ENCODE data around the gene ADSS2.

ADSS2 gene

DNA sequence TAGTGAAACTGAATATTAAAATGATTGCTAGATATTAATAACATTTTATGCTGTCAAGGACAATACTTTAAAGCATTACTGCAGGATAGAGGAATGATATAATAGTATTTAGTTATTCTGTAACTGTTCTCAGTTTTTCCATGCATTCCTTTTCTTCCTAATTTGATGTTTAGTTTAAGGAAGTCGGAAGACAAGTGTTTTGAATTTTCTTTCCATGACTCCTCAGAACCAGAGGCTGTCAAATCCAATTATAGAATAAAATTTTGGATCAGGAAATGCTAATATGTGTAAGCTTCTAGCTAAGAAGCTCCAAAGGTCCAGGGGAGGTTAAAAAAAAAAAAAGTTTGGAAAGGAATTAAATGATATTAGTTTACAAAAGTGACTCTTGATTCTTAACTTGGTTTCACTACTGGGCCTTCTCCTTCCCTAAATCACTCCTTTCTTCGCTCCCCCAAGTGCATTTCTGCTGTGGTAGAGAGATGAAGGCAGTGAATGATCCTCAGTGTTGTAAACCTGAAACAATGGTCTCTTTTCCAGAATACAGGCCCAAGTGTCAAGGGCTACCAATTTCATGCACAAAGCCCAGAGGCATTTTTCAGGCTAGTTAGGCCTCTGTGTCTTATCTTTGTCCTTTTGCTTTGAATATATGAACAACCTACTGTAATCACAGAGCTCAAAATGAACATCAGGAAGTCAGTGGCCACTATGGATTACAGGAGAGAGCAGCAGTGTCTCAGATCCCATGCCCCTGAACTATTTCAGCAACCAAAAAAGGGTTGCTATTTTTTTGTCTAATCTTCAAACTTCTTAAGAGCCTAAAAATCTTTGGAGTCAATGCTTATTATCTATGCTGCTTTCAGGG, 6.2 kb downstream of the ADSS2 start:
- DNase-seq, result no peak

DNA sequence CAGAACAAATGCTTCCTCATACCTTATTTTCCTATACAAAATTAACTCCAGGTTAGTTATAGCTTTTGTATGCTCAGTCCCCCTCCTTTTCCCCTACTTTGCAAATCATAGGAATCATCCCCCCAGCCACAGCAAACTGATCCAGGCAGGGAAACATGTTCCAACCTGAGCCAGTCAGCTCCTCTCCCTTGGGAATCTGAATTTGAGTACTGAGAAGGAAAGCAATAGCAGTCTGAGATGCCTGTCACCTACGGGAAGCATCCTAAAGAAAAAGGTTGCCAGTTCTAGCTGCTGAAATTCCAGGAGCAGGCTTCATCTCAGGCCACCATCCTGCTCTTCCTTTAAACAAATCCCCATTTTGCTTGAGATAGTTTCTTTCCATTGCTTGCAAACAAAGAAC, 6.9 kb downstream of the ADSS2 start:
- DNase-seq, result peak; percentile 14

DNA sequence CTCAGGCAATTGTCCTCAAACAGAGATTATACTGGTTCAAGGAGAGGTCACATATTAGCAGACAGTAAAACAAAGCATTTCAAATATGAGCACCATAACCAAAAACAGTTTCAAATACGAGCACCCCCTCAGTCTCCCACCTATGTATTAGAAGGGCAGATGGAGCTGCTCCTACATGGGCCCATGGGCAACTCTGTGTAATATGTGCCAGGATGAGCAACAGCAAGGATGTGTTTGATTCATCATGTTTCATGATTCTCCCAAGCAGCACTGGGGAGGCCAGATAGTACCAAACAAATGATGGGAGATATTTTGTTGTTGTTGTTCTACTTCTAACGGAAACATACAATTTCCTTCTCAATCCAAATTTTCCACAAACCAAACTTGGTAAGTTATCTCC, 8.9 kb downstream of the ADSS2 start:
- DNase-seq, result no peak

GRCh38 chr1:244439391-244440032, 12.2 kb downstream of the ADSS2 start:
- DNase-seq, result no peak

DNA sequence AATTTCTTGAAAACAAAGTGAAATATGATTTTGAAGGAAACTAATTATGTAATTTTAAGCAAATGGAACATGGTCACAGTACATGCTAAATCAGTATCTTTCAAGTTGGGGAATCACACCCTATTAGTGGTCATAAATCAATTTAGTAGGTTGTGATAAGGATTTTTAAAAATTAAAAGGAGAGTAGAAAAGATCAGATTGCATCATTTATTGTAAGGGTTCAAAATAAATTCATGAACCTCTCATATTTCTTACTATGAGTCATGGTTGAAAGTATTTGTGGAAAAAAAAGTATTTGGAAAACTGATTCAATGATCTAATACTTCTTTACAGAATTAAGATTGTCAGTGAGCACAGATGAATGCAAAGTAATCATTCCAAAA, 14.6 kb downstream of the ADSS2 start:
- DNase-seq, result no peak

DNA sequence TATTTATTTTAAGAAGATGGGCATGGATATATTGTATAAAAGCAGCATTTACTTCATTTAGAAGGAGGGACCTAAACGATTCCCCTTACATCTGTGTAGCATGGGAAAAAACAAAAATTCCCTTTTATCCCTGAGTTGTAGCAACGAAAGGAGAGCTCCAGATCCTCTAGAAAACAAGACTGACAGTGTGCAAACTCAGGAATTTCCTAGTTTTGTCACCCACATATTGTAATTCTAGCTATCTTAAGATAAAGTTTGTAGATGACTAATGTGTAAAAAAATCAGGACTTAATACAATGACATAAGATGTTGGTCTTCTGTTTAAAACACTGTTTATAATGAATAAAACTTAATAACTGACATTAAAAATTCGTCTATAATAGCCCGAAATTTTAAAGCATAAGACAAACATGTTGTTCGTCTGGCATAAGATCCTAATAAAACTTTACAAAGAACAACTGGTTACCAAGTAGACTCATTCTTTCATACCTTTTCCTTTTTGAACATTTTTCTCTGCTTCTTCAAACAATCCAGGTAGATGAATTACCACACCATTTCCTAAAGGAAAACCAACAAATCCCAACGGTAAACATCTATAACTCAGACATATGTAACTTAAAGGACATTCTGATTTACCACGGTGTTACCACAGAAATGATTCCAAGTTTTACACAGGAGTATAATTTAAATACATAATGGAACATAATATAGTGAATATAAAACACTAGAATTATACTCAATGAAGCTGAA, 15.2 kb downstream of the ADSS2 start:
- no peak for DNase-seq

DNA sequence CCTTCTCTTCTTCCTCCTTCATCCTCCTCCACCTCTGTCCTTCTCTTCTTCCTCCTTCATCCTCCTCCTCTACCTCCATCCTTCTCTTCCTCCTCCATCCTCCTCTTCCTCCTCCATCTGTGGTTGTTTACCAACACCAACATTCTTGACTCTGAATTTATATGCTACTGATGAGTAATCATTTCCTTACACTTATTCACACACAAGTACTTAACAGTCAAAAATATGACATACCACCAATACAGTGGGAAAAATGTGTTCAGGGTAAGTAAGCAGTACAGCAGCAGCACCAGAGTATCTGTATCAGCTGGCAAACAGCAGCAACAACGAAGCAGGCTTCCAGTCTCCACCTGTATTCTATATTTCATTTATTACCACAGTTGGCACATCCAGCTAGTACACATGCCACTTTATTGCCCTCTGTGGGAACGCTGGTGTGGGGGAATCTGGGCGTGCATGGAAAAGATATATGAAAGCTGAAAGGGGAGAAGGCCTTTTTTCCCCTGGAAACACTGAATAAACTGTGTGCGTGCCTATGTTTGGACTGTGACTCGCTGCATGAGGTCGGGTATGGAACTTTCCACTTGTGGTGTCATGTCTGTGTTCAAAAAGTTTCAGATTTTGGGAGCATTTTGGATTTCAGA, 16.0 kb downstream of the ADSS2 start:
- no peak for DNase-seq

DNA sequence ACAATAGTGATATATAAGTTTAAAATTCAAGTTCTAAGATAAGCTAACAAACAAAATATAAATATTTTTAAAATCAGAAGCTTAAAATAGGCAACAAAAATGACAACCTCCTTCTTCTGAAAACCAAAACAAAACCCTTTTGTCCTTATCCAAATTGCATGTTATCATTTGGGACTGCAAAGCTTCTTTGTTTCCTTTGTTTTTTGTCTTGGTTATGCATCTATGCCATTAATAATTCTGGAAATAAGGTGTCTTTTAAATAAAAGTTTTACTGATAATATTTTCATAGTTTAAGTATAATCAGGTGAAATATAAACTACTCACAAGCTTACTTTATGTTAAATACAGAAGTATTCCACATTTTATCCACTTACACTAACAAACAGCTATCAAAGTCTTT, 20.5 kb downstream of the ADSS2 start:
- no peak for DNase-seq

DNA sequence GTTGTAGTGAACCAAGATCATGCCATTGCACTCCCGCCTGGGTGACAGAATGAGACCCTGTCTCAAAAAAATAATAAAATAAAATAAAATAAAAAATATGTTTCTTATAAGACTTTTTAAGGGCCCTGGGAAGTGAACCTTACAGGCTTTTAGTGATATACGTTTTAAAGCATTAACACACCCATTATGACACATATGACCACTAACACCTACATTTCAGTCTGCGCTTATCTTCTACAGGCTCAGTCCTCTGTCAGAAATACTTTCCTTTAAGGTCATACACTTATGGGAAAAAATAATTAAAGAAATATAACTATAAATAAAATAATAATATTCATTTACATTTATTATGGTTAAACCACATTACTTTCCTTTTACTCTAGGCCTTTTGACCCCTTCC, 21.9 kb downstream of the ADSS2 start:
- DNase-seq, result no peak

GRCh38 chr1:244427647-244428046, 24.1 kb downstream of the ADSS2 start:
- DNase-seq, result no peak

DNA sequence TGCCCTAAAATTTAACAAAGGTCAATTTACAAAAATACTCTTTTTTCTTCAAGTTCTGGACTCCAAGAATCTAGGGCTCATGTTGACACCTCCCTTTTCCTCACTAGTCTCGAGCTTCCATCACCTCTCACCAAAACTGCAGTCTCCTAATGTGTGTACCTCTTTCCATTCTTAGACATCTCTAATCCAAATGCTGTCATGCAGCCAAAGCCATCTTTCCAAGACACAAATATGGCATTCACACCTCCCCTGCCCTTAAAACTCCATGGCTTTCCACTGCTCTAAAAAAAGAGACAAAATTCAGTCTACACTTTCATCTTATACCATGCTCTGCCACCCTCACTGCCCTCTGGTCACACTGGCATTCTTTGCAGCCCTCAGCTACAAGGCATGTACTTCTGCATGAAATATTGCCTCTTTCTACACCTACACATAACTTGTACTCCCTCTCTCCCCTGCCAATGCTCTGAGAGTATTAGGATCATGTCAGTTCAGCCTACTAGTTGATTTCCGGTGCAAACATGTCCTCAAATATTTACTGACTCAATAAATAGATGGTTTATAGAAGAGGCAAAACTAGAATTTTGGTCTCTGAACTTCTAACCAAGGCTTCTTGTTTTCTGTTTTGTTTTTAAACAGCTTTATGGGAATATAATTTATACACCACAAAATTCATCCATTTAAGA, 26.9 kb downstream of the ADSS2 start:
- no peak for DNase-seq

- no peak for DNase-seq
These were observed 29.5 kb downstream of the ADSS2 start for GRCh38 chr1:244422174-244422573.

GRCh38 chr1:244419024-244419423, 32.7 kb downstream of the ADSS2 start:
- no peak for DNase-seq

DNA sequence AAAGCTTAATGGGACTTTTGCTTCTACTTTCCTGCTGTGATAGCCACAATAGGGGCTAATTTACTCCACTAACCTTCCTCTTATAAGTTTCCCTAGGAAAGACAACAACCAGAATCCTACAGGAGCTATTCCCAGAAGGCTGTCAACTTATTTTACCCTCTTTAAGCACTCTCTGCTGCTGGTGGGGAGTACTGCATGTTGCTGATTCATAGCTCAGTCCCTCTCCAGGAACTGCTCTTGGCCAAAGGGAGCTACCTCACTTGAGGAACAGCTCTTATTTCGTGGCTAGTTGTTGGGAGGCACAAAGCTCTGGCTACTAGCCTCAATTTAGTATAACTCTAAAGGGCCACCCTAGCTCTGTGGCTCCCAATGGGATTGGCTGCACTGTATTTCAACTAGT, 37.2 kb downstream of the ADSS2 start:
- DNase-seq, result no peak

DNA sequence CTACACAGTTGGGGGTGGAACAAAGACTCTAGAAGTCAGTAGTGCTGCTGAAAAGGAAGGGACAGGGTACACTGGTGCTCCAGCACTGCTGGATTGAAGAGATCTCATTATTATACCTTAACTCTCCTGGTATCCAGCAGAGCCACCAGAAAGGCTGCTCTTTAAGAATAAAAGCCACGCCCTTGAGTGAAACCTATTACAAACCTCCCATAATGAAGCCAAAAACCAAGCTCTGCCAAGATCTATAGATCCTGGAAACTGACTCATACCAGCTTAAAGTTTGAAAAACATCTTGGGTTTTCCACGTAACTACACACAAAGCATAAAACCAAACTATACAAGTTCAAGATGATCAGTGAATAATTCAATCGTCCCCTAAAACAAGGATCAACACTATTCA, 38.0 kb downstream of the ADSS2 start:
- no peak for DNase-seq

DNA sequence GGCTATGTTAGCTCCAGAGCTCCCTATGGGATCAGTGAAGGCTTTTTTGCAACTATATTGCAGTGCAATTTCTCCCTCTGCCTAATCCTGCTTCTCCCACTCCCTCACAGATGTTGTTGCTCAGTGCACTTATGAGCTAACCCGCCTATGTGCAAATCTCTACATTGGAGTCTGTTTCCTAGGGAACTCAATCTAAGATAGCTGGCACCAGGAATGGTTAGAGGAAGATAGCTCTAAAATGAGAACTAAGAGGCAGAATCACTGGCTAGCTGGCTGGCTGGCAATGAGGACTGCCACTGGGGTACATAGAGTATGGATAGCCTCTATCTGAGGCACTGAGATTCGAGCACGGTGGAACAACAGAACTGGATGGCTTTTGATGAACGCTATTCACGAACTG, 39.5 kb downstream of the ADSS2 start:
- DNase-seq, result no peak

GRCh38 chr1:244409701-244410100, 42.0 kb downstream of the ADSS2 start:
- DNase-seq, result no peak

- DNase-seq, result no peak
These were observed 45.4 kb downstream of the ADSS2 start for GRCh38 chr1:244406337-244406736.

DNA sequence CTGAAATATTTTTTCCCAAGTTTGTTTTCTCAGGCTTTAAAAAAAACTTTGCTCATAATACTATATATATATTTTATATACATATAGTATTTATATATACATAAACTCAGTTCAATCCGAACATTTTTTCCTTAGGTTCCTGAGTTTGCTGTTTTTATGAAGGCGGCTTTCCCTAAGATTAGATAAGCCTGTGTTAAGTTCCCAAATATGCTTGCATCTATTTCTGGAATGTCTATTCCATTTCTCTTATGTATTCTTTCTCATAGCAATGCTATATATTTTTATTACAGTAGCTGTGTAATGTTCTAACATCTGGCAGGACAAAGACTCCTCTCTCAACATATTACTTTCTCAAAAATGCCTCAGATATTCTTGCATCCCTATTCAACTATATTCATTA, 45.9 kb downstream of the ADSS2 start:
- DNase-seq, result no peak

DNA sequence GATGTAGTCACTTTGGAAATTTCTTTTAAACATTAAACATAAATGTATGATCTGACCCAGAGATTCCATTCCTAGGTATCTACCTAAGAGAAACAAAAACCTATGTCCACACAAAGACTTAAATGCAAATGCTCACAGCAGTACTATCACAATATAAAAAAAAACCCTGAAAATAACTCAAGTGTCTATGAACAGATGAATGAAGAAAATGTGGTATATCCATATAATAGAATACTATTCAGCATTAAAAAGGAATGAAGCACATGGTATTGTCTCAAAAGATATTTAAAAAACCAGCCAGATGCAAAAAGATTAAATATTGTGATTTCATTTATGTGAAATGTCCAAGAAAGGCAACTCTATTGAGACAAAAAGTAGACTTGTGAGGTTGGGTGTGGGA, 48.3 kb downstream of the ADSS2 start:
- DNase-seq, result no peak

GRCh38 chr1:244400974-244401373, 50.7 kb downstream of the ADSS2 start:
- DNase-seq, result no peak

DNA sequence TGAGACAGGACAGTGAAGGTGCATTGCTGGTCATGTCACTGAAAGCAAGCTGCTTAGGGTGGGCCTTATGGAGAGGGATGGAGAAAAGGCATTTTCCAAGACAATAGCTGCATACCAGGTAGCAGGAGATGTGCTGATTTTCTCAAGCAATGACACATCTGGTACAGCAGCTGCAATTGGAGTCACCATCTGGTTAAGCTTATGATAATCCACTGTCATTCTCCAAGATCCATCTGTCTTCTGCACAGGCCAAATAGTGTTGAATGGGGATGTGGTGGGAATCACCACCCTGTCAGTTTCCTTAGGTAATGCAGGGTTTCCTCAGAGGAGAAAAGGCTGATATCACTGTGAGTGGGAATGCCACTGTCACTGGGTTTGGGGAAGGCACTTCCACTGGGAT, 54.6 kb downstream of the ADSS2 start:
- no peak for DNase-seq

DNA sequence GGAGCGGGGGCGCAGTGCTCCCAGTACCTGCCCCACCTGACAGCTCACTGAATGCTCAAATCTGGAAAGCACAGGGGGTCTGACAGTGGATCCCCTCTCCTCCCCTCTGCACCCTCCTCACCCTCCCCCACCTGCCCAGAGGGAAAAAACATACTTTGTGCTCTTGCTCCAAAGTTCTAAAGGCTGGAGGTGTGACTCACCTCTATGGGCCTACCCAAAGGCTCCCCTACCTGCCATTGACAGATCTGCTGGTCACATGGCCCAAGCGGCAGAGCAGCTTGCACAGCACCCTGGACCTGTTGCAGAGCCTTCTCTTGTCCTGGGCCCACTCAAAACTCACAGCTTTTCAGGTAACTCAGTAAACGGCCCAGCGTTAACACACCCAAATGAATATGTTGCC, 55.7 kb downstream of the ADSS2 start:
- no peak for DNase-seq
